HS-27A (cell line): ENCODE measurements around the gene SMTNL2.
"Not testable (repeated sequence)": the region's sequence is repeated elsewhere in the genome, so short reads cannot be mapped to it uniquely, and the experiment has no call there.

Experiments used
- DNase-seq: peaks from one replicate; pipeline ENCODE4 v3.0.0-alpha.2; 2012; ENCODE audit warnings: low read depth, missing footprints

SMTNL2 gene

DNA sequence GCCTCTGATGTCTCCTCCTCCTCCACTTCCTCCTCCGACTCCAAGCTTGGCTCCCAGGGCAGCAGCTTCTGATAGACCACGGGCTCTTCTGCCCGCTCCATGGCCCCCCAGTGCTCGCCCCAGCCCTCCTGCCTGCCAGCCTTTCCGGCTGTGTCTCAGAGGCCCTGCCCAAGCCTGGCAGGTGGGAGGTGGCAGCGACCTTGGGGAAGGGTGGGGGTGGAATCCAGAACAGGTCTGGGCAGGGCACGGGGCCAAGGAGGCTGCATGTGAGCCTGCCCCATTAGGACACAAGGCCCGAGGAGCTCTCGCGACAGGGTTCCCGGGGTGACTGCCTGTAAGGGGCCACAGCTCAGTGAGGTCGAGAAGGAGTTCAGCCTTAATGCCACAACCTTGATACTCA, 23.9 kb upstream of the SMTNL2 start, which contains the start of gene GGT6:
Gene GGT6 (minus strand): TSS at position 157 of the 400 bp plus-strand sequence. CDS start 56 bp downstream, at position 101.
- no peak for DNase-seq

DNA sequence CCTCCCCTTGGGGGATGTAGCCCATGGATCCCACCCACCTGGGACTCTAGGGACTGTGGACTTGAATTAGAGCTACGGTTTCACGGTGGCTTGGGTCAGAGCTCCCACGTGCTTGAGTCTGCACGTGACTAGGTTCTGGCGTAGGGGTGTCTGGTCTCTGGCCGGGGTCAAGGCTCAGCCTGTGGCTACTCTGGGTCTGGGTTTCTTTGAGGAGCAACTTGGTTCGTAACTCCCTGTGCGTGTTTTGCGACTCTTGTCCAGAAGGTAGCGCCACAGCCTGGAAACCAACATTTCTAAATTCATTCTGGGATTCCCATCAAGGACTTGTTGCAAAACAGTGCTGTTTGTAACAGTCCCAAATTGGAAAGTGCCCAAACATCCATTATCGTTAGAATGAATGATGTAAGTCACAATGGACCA, 23.5 kb upstream of the SMTNL2 start:
- DNase-seq: no peak

DNA sequence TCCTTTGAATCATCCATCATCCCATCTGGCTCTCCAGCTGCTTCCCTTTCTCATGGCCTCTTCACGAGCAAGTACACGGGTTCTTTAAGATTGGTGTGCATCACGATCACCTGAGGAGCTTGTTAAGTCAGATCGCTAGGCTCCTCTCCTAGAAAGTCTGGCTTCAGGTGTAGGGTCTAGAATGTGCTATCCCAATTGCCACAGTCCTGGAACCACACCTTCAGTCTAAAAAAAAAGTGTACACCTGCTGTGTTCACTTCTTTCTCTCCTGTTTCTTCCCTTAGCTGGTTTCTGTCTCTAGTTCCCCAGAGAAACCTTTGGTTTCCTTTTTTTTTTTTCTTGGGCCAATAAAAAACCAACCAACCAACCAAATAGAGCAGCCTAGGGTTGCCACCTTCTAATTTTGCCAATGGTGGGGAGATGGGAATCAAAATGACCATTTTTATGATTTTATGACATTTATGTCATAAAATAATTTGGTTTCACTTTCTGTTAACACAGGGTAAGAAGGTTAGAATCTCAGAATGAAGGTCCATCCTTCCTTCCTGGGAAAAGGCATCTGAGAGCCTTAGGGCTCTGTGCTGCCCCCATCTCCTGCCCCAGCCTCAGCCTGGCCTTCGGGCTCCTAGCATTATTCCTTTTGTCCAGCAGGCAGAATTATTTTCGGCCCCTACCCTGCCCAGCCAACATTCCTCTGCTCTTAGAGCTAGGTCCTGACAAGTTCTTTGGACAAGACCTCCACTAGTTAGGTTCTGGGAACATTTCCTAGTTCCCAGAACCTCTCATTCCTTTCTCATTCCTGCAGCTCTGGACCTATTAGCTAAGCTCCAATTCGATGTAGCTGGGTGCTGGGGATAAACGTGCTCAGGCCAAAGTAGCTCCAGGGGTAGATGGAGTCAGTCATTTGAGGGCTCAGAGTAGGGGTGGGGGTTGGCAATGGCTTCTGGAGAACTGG, 22.0 kb upstream of the SMTNL2 start:
- no peak for DNase-seq

DNA sequence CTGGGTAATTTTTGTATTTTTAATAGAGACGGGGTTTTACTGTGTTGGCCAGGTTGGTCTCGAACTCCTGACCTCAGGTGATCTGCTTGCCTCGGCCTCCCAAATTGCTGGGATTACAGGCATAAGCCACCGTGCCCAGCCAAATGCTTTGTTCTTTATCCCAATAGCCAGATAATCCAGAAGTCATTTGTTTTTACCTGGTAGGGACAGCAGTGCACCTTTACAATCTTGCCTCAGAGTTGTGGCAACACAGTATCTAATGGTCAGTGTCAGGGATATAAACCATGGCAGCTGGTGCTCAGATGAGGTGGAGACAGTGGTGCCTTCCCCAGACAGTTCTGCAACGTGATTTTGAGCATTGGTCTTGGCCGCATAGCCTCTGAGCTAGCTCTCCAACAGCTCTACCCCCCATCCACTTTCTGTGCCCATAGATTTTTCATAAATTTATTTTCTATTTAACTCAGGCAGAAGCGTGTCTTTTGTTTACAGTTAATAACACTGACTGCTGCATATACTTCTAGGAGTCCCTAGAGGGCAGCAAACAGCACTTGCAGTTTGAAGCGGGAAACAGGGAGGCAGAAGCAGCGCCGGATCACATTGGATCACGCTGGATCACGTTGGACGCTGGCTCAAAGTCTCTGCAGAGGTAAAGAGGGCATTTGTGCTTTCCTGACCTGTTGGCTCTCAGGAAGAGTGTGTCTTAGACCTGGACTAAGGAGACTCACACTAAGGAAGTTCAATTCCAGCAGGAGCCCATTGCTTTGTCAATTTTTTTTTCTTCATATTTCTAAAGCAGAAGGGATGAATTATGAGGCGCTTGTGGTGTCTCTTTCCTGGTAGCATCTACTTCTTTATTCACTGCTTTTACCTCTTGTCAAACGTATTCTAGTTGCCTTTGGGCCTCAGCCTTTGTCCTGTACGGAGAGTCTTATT, 18.9 kb upstream of the SMTNL2 start:
- DNase-seq: no peak

DNA sequence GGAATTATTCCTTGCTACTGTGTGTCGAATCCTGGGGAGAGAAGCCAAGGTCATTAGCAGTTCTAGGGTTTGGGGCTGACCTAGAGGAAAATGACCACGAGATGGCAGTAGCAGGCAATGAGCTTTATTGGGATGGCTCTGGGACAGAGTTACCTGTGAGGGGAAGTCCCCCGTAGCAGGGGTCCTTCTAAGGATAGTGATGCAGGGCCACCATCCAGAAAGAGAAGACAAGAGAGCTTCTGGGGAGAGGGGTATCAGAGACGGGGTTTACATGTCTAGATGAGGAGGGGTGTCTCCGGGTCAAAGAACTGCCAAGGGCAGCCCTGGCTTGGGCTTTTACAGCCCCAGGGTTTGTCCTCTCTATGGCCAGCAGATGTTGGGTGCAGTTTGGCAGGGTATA, 17.5 kb upstream of the SMTNL2 start:
- no peak for DNase-seq

DNA sequence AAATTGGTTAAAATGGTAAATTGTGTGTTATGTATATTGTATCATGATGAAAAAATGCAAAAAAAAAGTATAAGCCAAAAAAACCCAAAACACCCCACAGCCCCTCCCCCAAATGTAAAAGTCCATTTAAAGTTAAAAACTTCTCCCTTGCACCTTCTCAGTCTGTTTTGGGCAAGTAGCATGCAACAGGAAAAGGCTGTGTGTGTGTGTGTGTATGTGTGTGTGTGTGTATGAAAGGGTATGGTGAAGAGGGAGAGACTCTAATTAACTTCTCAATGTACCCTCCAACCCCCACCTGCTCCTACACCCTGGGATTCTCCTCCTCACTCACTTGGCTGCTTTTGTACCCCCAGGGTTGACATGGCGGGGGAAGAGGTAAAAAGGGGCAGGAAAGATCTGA, 14.7 kb upstream of the SMTNL2 start:
- DNase-seq: no peak

DNA sequence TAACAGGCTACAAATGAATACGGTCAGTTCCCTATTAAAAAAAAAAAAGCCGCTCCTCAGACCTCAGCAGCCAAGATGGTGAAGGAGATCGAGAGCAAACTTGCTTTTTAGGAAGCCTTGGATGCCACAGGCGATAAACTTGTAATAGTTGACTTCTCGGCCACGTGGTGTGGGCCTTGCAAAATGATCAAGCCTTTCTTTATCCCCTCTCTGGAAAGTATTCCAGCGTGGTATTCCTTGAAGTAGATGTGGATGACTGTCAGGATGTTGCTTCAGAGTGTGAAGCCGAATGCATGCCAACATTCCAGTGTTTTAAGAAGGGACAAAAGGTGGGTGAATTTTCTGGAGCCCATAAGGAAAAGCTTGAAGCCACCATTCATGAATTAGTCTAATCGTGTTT, 12.2 kb upstream of the SMTNL2 start:
- no peak for DNase-seq

DNA sequence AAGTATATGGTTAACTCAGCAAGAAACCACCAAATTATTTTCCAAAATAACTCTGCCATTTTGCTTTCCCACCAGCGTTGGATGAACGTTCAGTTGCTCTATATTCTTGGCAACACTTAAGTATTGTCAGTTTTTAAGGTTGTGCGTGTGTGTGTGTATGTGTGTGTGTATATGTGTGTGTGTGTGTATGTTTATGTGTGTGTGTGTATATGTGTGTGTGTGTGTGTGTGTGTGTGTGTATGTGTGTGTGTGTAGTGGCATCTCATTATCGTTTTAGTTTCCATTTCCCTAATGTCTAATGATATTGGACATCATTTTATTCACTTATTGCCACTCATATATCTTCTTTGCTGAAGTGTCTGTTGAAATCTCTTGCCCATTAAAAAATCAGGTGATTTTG, 11.2 kb upstream of the SMTNL2 start:
- DNase-seq: no peak

DNA sequence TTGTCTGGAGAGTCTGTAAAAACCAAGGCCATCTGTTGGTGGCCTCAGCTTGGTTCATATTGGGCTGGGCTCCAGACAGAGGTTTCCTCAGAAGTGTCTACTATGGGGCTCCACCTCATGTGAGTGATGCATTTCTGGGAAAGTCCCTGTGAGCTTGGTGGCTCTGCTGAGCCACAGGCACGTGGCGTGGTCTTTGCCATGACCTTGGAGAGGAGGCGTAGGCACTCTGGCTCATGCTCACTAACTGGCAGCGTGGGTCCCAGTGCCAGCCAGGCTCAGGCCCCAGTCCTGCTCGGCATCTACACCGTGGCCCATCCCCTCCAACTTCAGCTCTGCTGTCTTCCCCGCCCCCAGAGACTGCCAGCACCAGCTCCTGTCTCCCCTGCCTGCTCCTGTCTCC, 10.7 kb upstream of the SMTNL2 start:
- no peak for DNase-seq

DNA sequence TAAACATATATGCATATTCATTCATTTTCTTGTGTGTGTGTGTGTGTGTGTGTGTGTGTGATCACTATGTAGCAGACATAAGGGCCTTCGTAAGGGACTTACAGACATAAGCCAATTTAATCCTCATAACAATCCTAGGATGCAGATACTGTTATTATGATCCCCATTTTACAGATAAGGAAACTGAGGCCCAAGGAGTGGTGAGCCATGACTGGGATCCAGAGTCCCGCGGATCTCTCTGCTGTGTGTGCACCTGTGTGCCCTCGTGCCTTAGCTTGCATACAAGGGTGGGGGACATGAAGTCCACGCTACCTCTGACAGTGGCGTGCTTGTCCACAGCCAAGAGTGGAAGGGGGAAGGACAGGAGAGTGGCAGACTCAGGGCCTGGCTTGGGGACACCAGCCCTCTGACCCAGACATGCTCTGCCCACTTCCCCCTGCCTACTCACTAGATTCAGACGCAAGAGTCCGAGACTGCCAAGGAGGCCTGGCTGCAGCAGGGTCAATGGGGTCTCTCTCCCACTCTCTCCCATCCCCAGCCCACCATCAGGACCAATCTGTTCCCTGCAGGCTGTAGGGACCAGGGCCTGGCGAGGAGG, 9.8 kb upstream of the SMTNL2 start:
- DNase-seq: no peak

DNA sequence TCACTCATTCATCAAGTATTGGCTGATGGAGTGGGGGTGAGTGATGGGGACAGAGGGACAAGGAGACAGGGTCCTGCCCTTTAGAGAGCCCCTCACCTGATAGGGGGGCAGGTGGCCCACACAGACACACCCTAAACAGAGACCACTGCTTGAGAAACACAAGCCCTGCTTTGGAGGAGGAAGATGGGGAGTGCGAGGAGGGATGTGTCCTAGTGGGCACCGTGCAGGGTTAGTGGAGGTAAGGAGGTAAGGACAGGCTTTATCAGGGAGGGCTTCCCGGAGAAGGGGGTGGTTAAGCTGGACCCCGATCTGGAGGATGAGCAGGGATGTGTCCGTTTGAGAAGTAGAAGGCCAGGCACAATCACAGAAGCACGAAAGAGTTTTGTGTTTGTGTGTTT, 8.2 kb upstream of the SMTNL2 start:
- no peak for DNase-seq

DNA sequence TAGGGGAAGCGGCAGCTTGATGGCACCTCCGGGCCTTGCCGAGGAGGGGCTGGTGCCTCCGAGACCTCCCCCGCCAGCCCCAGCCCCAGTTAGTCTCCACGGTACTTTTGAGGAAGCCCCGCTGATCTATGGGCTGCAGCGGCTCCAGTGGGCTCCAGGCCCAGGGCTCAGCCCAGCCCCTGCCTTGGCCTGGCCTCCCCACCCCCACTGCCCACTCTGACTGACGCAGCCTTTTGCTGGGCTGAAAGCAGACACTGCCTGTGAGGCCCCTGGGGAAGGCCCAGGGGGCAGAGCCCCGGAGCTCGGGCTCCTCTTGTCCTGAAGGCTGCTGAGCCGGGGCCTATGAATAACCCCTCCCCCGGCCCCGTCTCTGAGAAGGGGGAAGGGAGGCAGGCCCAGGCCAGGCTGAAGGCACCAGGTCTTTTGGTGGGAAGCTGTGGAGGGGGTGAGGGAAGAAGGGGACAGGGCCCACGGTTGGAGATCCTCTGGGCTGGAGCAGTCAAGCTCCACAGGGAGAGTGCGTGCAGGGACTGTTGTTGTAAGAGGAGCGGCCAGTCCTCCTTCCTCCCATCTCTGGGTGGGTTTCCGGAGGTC, 7.5 kb upstream of the SMTNL2 start:
- DNase-seq: no peak

DNA sequence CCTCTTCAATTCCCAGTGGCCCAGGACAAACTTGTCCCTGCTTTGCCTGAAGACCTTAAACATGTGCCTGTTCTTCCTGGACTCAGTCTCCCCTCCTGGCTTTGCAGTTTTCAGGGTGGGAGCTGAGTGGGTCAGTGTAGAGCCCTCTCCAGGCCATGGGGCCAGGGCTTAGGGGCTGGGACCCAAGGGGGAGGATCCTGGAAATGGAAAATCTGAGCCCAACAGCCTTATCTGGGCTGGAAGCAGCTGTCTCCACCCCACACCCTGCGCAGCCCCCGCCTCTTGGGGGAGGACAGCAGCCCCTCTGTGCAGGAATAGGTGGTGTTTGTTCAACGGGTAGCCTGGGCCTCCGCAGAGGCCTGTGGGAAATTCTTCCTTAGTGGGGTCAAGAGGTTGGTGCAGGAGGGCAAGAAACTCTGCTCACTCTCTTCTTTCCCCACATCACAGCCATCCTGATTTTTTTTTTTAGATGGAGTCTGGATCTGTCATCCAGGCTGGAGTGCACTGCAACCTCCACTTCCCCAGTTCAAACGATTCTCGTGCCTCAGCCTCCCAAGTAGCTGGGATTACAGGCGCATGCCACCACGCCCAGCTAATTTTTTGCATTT, 6.8 kb upstream of the SMTNL2 start:
- DNase-seq: no peak

DNA sequence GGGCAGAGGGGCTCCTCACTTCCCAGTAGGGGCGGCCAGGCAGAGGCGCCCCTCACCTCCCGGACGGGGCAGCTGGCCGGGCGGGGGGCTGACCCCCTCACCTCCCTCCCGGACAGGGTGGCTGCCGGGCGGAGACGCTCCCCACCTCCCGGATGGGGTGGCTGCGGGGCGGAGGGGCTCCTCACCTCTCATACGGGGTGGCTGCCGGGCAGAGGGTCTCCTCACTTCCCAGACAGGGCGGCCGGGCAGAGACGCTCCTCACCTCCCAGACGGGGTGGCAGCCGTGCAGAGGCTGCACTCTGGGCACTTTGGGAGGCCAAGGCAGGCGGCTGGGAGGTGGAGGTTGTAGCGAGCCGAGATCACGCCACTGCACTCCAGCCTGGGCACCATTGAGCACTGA, 6.0 kb upstream of the SMTNL2 start:
- DNase-seq: not testable (repeated sequence)

DNA sequence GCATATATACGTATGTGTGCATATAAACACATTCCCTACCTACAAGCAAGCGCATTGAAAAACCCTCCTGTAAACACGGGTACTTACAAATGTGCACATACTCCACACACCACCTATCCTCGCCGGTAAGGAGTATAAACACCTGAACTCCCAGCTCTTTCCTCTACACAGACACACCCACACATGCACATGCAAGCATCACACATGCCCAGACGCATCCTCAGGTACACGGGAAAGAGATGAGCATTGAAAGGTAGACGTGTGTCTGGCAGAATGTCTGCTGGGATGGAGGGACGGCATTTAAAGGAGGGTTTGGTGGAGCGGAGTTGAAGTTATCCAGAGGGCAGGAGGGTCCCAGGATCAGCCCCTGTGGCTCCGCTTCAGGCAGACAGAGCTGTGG, 4.7 kb upstream of the SMTNL2 start:
- no peak for DNase-seq

DNA sequence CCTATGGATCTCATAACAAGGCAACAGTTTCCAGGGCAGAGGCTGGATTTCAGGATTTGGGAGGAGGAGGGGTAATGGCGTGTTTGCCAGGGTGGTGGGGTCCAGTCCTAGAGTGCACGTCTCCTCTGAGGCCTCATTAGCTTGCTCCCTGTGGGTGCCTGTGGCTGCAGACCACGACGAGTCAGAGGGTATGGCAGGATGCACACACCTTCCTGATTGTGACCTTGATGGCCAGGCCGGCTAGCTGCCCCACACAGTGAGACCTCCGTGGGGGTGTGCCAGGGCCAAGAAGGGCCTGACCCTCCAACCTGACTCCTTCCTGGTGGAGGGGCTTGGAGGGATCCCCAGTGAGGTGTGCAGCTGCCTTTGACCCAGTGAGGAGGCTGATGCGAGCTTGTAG, 4.0 kb upstream of the SMTNL2 start:
- no peak for DNase-seq

DNA sequence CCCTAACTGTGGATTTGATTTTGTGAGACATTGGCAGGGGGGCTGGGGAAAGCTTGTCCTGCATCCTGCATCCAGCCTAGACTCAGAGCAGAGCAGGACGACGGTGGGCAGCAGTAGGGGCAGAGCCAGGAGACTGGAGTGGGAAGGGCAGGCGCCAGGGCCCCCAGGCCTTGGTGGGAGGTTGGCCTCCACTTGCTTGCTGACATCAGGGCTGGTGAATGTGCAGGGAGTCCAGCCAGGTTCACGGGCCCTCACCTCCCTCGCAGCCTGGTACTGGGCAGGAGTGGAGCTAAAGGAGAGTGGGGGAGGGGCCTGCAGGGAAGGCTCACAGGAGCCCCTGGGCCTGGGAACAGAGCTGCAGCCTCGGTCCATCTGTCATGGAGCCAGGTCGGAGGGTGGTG, 2.2 kb upstream of the SMTNL2 start:
- DNase-seq: no peak

DNA sequence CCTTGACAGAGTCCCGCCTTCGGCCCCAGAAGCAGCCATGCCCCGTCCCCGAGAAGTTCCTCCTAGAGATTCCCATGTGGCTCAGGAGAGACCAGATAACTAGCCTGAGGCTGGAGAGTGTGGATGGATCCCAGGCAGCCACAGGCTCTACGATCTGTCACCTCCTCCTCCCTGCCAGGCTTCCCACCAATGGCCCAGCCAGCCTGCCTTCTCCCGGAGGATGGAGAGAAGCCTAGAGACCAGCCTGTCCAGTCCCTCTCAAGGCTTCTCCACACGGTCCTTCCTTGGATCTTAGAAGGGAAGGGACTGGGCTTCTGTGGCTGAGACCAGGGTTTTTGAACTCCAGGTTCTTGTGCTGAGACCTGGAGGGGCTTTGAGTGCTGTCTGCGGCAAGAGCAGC, 1.6 kb upstream of the SMTNL2 start:
- DNase-seq: no peak

DNA sequence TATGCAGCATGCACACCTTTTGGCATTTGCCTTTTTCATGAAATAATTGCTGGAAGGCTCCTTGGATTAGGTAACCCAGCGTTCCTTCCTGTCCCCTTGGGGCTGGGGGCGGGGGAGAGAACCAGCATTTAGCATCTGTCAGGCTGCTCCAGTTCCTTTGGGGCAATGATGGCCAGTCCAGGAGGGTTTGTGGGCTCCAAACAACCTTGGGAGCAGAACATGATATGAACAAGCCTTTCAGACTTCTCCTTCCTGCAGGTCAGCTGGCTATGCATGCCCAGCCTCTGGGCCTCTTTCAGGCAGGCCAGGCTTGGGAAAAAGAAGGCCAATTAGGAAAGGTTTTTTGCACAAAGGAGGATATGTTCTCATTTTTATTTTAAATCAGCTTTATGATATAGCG, 1.1 kb upstream of the SMTNL2 start:
- DNase-seq: no peak

DNA sequence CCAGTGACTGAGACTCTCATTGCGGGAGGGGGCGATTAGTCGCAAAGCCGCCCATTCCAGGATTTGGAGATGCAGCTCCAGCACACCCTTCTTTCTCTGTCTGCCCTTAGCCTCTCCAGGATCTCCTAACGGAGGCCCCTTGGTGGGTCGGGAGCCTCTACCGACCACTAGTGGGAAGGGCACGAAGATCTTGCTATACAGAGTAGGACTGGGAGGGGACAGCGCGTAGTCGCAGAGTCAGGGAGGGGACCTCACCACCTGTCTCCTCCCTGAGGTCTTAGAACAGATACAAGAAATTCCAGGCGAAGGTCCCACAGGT, 588 bp upstream of the SMTNL2 start:
- no peak for DNase-seq

DNA sequence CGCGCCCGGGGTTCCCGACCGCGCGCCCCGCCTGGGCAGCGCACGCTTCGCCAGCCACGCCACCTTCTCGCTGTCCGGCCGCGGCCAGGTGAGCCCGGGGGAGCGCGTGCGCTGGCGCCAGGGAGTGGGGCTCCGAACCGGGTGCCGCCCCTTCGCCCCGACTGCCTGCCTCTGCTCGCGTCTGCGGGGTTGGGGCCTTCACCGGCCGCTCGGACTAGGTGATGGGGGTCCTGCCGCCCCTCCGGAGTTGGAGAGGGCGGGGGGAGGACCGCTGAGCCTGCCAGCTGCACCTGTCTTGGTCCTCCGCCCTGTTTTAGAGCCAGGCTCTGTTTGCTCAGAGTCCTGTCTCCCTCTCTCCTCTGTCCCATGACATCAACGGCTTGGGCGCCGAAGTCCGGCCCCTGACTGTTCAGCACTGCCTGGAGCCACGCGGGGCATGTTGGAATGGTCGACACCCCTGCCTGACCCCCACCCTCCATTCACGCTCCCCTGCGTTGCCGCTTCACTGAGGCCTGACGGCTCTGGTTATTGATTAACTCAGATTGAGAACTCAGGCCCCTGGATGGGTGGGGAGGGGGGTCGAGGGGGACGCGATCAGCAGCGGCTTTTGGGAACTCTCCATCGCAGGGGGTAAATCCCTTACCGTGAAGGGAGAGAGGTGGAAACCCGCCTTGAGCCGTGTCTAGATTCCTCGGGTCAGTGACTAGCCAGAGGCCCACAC, 748 bp downstream of the SMTNL2 start:
- no peak for DNase-seq
